ENCODE measurements around the gene BRWD1.
A peak's percentile ranks its signal among the peaks of the same experiment; 100 is the strongest.

The BRWD1 gene

DNA sequence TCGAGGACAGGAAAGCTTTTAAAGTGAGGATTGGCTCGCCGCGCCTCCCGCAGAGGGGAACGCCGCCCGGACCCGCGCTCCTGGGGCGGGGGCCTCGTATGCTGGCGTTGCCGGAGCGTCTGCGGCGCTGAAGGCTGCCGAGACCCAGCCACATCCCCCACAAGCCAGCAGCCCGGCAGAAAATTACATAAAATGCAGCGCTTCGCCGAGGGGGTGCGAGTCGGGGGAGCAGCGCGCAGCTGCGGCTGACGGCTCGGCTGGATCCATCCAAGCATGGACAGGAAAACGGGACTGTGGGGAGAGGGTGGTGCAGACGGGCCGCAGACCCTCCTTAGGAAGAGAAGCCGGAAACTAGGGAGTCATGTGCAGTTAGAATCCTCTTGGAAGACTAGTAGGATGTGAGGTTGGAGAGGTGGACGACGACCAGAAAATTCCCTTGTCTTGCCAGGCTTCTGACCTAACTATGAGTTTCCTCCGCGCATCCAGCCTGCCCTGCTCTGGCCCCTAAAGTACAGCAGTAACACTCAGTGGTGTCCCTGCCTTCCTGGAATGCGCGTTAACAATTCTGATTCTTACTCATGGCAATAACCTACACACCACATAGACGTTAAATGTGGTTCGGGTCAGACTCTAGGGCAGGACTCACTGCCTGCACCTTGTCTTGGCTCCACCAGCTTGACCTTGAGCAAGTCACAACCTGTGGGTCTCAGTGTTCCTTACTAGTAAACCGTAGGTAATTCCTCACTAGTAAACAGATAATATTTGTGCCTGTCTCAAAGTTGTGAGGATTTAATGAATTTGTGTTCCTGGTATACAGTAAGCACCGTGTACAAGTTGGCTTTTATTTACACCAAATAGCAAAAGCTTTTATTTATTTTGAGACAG lies 953 bp upstream of the BRWD1 start:
- H3F3A ChIP-seq (ENCODE audit: insufficient read depth), result peaks cover 67% of the 10 kb centered on the region
- peak overlapping the region; percentile 98 for H3K9ac ChIP-seq (ENCODE audit: low read length)
- H3K9me3 ChIP-seq (ENCODE audit: insufficient read depth, low read length), result no peaks in the 10 kb centered on the region
- H3K36me3 ChIP-seq (ENCODE audit: low read length), result peaks cover 25% of the 10 kb centered on the region
- peak overlapping the region; percentile 98 for H3K27ac ChIP-seq (ENCODE audit: low read depth, low read length)
- peaks cover 18% of the 10 kb centered on the region for H4K20me1 ChIP-seq (ENCODE audit: low read depth, low read length)
- TF ChIP-seq, protein P1, sequence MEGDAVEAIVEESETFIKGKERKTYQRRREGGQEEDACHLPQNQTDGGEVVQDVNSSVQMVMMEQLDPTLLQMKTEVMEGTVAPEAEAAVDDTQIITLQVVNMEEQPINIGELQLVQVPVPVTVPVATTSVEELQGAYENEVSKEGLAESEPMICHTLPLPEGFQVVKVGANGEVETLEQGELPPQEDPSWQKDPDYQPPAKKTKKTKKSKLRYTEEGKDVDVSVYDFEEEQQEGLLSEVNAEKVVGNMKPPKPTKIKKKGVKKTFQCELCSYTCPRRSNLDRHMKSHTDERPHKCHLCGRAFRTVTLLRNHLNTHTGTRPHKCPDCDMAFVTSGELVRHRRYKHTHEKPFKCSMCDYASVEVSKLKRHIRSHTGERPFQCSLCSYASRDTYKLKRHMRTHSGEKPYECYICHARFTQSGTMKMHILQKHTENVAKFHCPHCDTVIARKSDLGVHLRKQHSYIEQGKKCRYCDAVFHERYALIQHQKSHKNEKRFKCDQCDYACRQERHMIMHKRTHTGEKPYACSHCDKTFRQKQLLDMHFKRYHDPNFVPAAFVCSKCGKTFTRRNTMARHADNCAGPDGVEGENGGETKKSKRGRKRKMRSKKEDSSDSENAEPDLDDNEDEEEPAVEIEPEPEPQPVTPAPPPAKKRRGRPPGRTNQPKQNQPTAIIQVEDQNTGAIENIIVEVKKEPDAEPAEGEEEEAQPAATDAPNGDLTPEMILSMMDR (IDR thresholded peaks at IDR 0.05; ENCODE audit: insufficient read depth, low read length, poor library complexity, severe bottlenecking), result no peak
- TF ChIP-seq EZH2phosphoT487 (conservative IDR thresholded peaks at IDR 0.05; ENCODE audit: low read length), result no peak
- H3K4me3 ChIP-seq (ENCODE audit: insufficient read depth, low read length, poor library complexity, severe bottlenecking), result peak overlapping the region; percentile 61
- no peaks in the 10 kb centered on the region for H3K9me2 ChIP-seq (replicated peaks; ENCODE audit: insufficient read depth, low read length)
- H3K4me2 ChIP-seq (ENCODE audit: low read depth, low read length, poor library complexity, severe bottlenecking), result peak overlapping the region; percentile 79
- H3K79me2 ChIP-seq (ENCODE audit: insufficient read depth, low read length), result peaks cover 40% of the 10 kb centered on the region
- no peaks in the 10 kb centered on the region for H3K27me3 ChIP-seq (ENCODE audit: low read length)
- no peak overlapping the region for H2AFZ ChIP-seq (ENCODE audit: low read depth, low read length, severe bottlenecking)

DNA sequence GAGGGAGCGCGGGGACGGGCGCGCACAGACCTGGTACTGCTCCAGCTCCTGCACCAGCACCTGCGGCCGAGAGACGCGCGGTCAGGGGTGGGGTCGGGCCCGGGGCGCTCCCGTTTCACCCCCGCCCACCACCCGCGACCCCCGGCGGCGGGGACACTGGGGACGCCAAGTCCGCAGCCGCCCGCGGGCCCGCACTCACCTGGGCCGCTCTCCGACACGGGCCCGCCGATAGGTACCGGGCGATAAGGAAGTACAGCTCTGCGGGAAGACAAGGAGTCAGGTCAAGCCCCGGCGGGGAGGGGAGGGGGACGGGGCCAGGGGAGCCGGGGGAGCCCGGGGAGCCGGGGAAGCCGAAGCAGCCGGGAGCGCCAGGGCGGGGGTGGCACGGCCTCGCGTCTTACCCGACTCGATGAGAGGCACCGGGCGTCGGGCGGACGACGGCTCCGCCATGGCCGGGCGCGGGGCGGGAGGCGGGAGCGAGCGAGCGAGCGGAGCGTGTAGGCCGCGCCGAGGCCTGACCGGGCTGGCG lies 326 bp downstream of the BRWD1 start:
- H3K36me3 ChIP-seq (ENCODE audit: low read length), result peaks cover 25% of the 10 kb centered on the region
- peaks cover 24% of the 10 kb centered on the region for H4K20me1 ChIP-seq (ENCODE audit: low read depth, low read length)
- H3K4me2 ChIP-seq (ENCODE audit: low read depth, low read length, poor library complexity, severe bottlenecking), result peak overlapping the region; percentile 79
- H3K27me3 ChIP-seq (ENCODE audit: low read length), result no peaks in the 10 kb centered on the region
- H3F3A ChIP-seq (ENCODE audit: insufficient read depth), result peaks cover 54% of the 10 kb centered on the region
- H3K9ac ChIP-seq (ENCODE audit: low read length), result peak overlapping the region; percentile 98
- peak overlapping the region; percentile 61 for H3K4me3 ChIP-seq (ENCODE audit: insufficient read depth, low read length, poor library complexity, severe bottlenecking)
- H3K9me3 ChIP-seq (ENCODE audit: insufficient read depth, low read length), result no peaks in the 10 kb centered on the region
- peaks cover 53% of the 10 kb centered on the region for H3K79me2 ChIP-seq (ENCODE audit: insufficient read depth, low read length)
- H2AFZ ChIP-seq (ENCODE audit: low read depth, low read length, severe bottlenecking), result no peak overlapping the region
- H3K9me2 ChIP-seq (replicated peaks; ENCODE audit: insufficient read depth, low read length), result no peaks in the 10 kb centered on the region
- H3K27ac ChIP-seq (ENCODE audit: low read depth, low read length), result peak overlapping the region; percentile 98
- no peak for TF ChIP-seq EZH2phosphoT487 (conservative IDR thresholded peaks at IDR 0.05; ENCODE audit: low read length)
- TF ChIP-seq, protein P1 (IDR thresholded peaks at IDR 0.05; ENCODE audit: insufficient read depth, low read length, poor library complexity, severe bottlenecking), result no peak

DNA sequence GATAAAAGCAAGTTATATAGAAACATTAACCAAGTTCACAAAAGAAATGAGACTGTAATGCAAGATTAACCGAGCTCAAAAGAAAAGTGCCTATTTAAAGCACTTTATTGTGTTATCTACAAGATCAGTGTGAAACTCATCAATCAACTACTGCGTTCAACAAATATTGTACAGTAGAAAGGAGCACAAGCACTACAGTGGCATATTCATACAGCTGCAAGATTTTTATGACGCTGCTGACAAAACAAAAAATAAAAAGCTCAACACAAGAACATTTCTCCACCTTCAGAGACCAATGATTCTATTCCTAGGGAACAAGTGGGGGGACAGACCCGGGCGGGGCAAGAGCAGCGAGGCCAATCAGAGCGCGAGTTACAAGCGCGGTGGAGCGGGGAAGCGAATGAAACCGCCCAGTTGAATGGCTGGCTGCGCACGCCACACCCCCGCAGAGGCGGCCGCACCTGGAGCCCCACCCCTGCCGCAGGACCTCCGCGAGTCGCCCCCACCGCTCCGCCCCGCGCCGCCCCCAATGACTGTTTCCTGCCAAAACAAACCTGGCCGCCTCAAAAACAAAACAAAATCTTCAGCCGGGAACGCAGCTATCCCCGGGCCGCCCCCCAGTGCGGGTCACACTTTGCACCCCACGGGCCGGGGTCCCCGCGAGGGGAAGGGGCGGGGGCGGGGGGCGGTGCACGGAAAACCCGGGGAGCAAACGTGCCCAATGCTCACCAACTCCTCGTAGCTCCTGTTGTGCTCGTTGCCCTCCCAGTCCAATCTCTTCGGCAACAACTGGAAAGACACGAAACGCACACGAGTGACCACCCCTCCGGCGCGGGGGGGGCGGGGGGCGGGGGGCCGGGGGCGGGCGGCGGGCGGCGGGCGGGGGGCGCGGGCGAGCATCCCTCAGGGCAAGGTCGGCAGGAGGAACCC lies 1.1 kb downstream of the BRWD1 start:
- no peak for TF ChIP-seq EZH2phosphoT487 (conservative IDR thresholded peaks at IDR 0.05; ENCODE audit: low read length)
- TF ChIP-seq, protein P1 (IDR thresholded peaks at IDR 0.05; ENCODE audit: insufficient read depth, low read length, poor library complexity, severe bottlenecking), result no peak

More for the DNA sequence above, 1.1 kb downstream of the BRWD1 start:
- Histone ChIP-seq H3F3A (ENCODE audit: insufficient read depth) (peaks cover 52% of the 10 kb centered on the region), H3K4me3 (ENCODE audit: insufficient read depth, low read length, poor library complexity, severe bottlenecking) (peak overlapping the region; percentile 65), H3K27me3 (ENCODE audit: low read length) (no peaks in the 10 kb centered on the region), H3K79me2 (ENCODE audit: insufficient read depth, low read length) (peaks cover 60% of the 10 kb centered on the region), H3K9me3 (ENCODE audit: insufficient read depth, low read length) (no peaks in the 10 kb centered on the region), H4K20me1 (ENCODE audit: low read depth, low read length) (peaks cover 30% of the 10 kb centered on the region), H2AFZ (ENCODE audit: low read depth, low read length, severe bottlenecking) (no peak overlapping the region), H3K36me3 (ENCODE audit: low read length) (peaks cover 30% of the 10 kb centered on the region), H3K9me2 (replicated peaks; ENCODE audit: insufficient read depth, low read length) (no peaks in the 10 kb centered on the region), H3K27ac (ENCODE audit: low read depth, low read length) (peak overlapping the region; percentile 98), H3K9ac (ENCODE audit: low read length) (peak overlapping the region; percentile 98), H3K4me2 (ENCODE audit: low read depth, low read length, poor library complexity, severe bottlenecking) (peak overlapping the region; percentile 79)
